WERI-Rb-1 (cell line): Measurements from ENCODE around the gene MYL6B.

Experiments used
- DNase-seq: peaks from one replicate; pipeline ENCODE4 v3.0.0-alpha.2; 2020
- H3K27ac ChIP-seq: fragments of 250-450 bp; sonication (Bioruptor Pico); 2 replicates; pipeline ENCODE4 v1.5.1; 2020; ENCODE audit warnings: mild to moderate bottlenecking, moderate library complexity
- H3K27me3 ChIP-seq: fragments of 250-450 bp; sonication (Bioruptor Pico); 2 replicates; pipeline ENCODE4 v1.5.1; 2021; ENCODE audit warnings: mild to moderate bottlenecking, low read depth, moderate library complexity; ENCODE audit not compliant: insufficient read depth, severe bottlenecking
- H3K36me3 ChIP-seq: fragments of 250-450 bp; sonication (Bioruptor Pico); 2 replicates; pipeline ENCODE4 v1.5.1; 2020; ENCODE audit warnings: mild to moderate bottlenecking, moderate library complexity
- H3K4me3 ChIP-seq: 2 replicates; pipeline ENCODE4 v1.5.1; 2011; ENCODE audit warnings: low read depth, mild to moderate bottlenecking, control low read depth, low read length
- H3K9me3 ChIP-seq: fragments of 250-450 bp; sonication (Bioruptor Pico); 2 replicates; pipeline ENCODE4 v1.5.1; 2021; ENCODE audit warnings: mild to moderate bottlenecking, moderate library complexity; ENCODE audit not compliant: severe bottlenecking
- TF ChIP-seq, protein P1 (sequence below): IDR thresholded peaks from 2 replicates; pipeline ENCODE4 v1.5.1; 2011; ENCODE audit warnings: low read depth, mild to moderate bottlenecking, control low read depth, inconsistent platforms, low read length

The MYL6B gene

GRCh38 chr12:56130876-56131275 lies 21.5 kb upstream of the MYL6B start:
- no peaks in the 10 kb centered on the region for H3K9me3 ChIP-seq
- H3K4me3 ChIP-seq: no peak overlapping the region
- no peak for DNase-seq
- no peaks in the 10 kb centered on the region for H3K27me3 ChIP-seq
- TF ChIP-seq, protein P1, sequence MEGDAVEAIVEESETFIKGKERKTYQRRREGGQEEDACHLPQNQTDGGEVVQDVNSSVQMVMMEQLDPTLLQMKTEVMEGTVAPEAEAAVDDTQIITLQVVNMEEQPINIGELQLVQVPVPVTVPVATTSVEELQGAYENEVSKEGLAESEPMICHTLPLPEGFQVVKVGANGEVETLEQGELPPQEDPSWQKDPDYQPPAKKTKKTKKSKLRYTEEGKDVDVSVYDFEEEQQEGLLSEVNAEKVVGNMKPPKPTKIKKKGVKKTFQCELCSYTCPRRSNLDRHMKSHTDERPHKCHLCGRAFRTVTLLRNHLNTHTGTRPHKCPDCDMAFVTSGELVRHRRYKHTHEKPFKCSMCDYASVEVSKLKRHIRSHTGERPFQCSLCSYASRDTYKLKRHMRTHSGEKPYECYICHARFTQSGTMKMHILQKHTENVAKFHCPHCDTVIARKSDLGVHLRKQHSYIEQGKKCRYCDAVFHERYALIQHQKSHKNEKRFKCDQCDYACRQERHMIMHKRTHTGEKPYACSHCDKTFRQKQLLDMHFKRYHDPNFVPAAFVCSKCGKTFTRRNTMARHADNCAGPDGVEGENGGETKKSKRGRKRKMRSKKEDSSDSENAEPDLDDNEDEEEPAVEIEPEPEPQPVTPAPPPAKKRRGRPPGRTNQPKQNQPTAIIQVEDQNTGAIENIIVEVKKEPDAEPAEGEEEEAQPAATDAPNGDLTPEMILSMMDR: no peak
- peaks cover 46% of the 10 kb centered on the region for H3K36me3 ChIP-seq
- no peak overlapping the region for H3K27ac ChIP-seq

- Histone ChIP-seq H3K9me3 (no peaks in the 10 kb centered on the region), H3K27ac (no peak overlapping the region), H3K4me3 (no peak overlapping the region), H3K36me3 (peaks cover 75% of the 10 kb centered on the region), H3K27me3 (no peaks in the 10 kb centered on the region)
- no peak for DNase-seq
- TF ChIP-seq, protein P1: no peak
Measured at GRCh38 chr12:56134897-56135296, 17.5 kb upstream of the MYL6B start.

GRCh38 chr12:56137853-56138571 lies 14.4 kb upstream of the MYL6B start:
- Histone ChIP-seq H3K27me3 (no peaks in the 10 kb centered on the region), H3K36me3 (peaks cover 66% of the 10 kb centered on the region), H3K27ac (no peak overlapping the region), H3K4me3 (no peak overlapping the region), H3K9me3 (no peaks in the 10 kb centered on the region)
- DNase-seq: no peak
- TF ChIP-seq, protein P1: no peak

- TF ChIP-seq, protein P1: no peak
- H3K9me3 ChIP-seq: no peaks in the 10 kb centered on the region
- no peak overlapping the region for H3K4me3 ChIP-seq
- no peaks in the 10 kb centered on the region for H3K27me3 ChIP-seq
- DNase-seq: no peak
- no peak overlapping the region for H3K27ac ChIP-seq
- H3K36me3 ChIP-seq: peaks cover 59% of the 10 kb centered on the region
Measured at GRCh38 chr12:56141946-56142784, 10.2 kb upstream of the MYL6B start.

GRCh38 chr12:56143217-56143616 lies 9.2 kb upstream of the MYL6B start:
- H3K36me3 ChIP-seq: peaks cover 49% of the 10 kb centered on the region

More at GRCh38 chr12:56143217-56143616, 9.2 kb upstream of the MYL6B start:
- no peak for DNase-seq
- Histone ChIP-seq H3K4me3 (no peak overlapping the region), H3K27me3 (no peaks in the 10 kb centered on the region), H3K9me3 (no peaks in the 10 kb centered on the region), H3K27ac (no peak overlapping the region)
- TF ChIP-seq, protein P1: no peak
